Mucosa of descending colon (tissue), 3 donors: Measurements from ENCODE around the gene SLC12A7. TPM values are rescaled to one million over a fixed set of nuclear protein-coding genes. Genes with fewer than 3 reads are reported as not detected.
A peak's percentile ranks its signal among the peaks of the same experiment; 100 is the strongest.
"Not testable (repeated sequence)": the region's sequence is repeated elsewhere in the genome, so short reads cannot be mapped to it uniquely, and the experiment has no call there.

Experiments used
- ATAC-seq: fragments of 200-7000 bp; cut with Tn5 transposase; one replicate; pipeline ENCODE4 v1.9.1; 2020; ENCODE audit warnings: mild to moderate bottlenecking, moderate library complexity
- DNase-seq, 3 donors: peaks; one replicate each; pipeline ENCODE4 v3.0.0-alpha.2; 2020
- H3K36me3 ChIP-seq: fragments of 200-600 bp; one replicate; pipeline ENCODE4 v1.8.0; 2021; ENCODE audit warnings: low read depth, mild to moderate bottlenecking
- H3K4me1 ChIP-seq: fragments of 200-600 bp; one replicate; pipeline ENCODE4 v1.8.0; 2021; ENCODE audit warnings: low read depth, mild to moderate bottlenecking
- H3K4me3 ChIP-seq: fragments of 200-600 bp; one replicate; pipeline ENCODE4 v1.8.0; 2021; ENCODE audit warnings: mild to moderate bottlenecking
- H3K9me3 ChIP-seq: fragments of 200-600 bp; one replicate; pipeline ENCODE4 v1.8.0; 2021; ENCODE audit warnings: mild to moderate bottlenecking
- intact Hi-C, 2 donors: fragments of 100-400 bp; cut with DNase I in 1 of 2; cut with micrococcal nuclease in 1 of 2; formaldehyde crosslinking; loops; one replicate each; pipeline versions ENCODE4 v1.11.0 to v1.11.1; 2022; cut with DNase I, micrococcal nuclease
- total RNA-seq, 3 donors: library from RNA; stranded (reverse); fragmentation: NEBNext Ultra II Directional in 2 of 3; extraction: Animal tissue kit (Norgen Biotek cat#: 25700) in 2 of 3; gene quantifications; one replicate each; pipeline versions ENCODE4 v1.2.1 to v1.2.4, GENCODE V29; 2021 to 2023
- TF ChIP-seq, protein P1 (sequence below): fragments of 200-600 bp; IDR thresholded peaks from one replicate; pipeline ENCODE4 v1.8.0; 2022; ENCODE audit warnings: antibody characterized with exemption, mild to moderate bottlenecking
- donor health status: DM: no; HTN: no; CAD: no; lungs with moderate emphysema.
- donor health status: DM: no; HTN: no; CAD: no.
- donor health status: DM: no; HTN: yes; CAD: no.

SLC12A7 gene
- total RNA-seq, 3 donors from 2014 or later: 80.5 to 97.4 (median 94.1) TPM

DNA sequence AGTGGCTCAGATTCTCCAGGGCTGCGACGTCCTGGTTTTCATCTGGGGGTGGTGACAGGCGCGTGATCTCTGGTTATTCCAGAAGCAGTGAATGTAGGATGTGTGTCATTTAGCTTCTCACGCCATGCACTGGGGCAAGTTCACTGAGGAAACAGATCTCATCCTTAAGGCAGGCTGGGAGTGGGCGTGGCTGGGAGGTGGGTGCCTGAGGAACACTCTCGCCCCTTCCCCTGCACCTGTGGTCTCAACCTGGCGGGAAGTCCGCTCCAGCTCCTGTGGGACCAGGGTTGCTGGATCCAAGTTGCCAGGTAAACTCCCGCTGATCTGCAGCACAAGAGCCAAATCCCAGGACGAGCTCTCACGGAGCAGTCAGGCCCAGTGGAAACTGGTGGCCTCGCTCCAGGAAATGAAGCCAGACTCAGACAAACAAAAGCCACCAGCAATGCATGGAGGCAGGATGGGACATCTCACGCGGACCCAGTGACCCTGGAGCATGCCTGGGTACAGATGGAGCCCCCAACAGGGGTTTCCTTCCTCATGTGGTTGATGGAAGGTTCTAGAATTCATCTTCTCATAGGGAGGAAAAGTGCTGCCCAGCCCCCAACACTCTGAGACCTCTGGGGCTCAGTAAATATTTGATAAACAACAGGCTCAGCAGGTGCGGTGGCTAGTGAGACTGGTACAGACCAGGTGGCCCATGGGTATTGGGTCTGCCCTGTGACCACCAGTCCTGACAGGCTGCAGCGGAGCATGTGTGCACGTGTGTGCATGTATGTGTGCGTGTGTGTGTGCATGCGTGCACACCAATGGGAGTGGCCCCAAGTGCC, 16.3 kb upstream of the SLC12A7 start:
- ATAC-seq: no peak
- Histone ChIP-seq H3K36me3 (no peaks in the 10 kb centered on the region), H3K9me3 (no peaks in the 10 kb centered on the region), H3K4me3 (no peak overlapping the region), H3K4me1 (peaks cover 31% of the 10 kb centered on the region)
- peak; percentile 60 to 70 (median 67) for DNase-seq
- TF ChIP-seq, protein P1, sequence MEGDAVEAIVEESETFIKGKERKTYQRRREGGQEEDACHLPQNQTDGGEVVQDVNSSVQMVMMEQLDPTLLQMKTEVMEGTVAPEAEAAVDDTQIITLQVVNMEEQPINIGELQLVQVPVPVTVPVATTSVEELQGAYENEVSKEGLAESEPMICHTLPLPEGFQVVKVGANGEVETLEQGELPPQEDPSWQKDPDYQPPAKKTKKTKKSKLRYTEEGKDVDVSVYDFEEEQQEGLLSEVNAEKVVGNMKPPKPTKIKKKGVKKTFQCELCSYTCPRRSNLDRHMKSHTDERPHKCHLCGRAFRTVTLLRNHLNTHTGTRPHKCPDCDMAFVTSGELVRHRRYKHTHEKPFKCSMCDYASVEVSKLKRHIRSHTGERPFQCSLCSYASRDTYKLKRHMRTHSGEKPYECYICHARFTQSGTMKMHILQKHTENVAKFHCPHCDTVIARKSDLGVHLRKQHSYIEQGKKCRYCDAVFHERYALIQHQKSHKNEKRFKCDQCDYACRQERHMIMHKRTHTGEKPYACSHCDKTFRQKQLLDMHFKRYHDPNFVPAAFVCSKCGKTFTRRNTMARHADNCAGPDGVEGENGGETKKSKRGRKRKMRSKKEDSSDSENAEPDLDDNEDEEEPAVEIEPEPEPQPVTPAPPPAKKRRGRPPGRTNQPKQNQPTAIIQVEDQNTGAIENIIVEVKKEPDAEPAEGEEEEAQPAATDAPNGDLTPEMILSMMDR: no peak
- intact Hi-C loops: no loop called here

DNA sequence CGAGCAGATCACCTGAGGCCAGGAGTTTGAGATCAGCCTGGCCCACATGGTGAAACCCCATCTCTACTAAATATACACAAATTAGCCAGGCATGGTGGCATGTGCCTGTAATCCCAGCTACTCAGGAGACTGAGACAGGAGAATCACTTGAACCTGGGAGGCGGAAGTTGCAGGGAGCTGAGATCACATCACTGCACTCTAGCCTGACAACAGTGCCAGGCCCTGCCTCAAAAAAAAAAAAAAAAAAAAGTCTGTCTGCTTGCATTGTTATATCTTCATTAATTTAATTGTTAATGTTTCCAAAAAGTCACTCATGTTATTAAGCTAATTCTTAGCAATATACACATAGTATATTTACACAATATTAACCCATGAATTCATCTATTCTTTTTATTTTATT, 13.8 kb upstream of the SLC12A7 start:
- H3K4me3 ChIP-seq, DNase-seq, H3K9me3 ChIP-seq, ATAC-seq, H3K36me3 ChIP-seq, intact Hi-C loops: not testable (repeated sequence)
- peaks cover 25% of the 10 kb centered on the region for H3K4me1 ChIP-seq

DNA sequence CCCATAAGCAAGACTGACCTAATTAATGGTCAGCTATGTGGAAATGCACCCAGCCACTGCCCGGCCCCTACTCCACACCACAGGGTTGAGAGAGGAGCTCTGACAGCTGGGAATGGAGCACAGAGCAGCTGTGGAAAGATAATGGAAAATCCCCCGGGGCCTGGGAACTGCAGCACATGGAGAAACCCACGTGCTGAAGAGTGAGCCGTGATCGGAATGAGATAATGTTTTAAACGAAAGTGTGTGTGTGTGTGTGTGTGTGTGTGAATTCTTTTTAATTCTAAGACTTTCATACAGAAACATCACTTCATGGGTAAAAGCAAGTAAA, 13.1 kb upstream of the SLC12A7 start:
- intact Hi-C loops: no loop called here
- Histone ChIP-seq H3K4me1 (peaks cover 25% of the 10 kb centered on the region), H3K9me3 (no peaks in the 10 kb centered on the region), H3K36me3 (no peaks in the 10 kb centered on the region), H3K4me3 (no peak overlapping the region)
- peak in 2 of 3 donors; percentile 44 to 56 for DNase-seq
- ATAC-seq: no peak
- TF ChIP-seq, protein P1: no peak

DNA sequence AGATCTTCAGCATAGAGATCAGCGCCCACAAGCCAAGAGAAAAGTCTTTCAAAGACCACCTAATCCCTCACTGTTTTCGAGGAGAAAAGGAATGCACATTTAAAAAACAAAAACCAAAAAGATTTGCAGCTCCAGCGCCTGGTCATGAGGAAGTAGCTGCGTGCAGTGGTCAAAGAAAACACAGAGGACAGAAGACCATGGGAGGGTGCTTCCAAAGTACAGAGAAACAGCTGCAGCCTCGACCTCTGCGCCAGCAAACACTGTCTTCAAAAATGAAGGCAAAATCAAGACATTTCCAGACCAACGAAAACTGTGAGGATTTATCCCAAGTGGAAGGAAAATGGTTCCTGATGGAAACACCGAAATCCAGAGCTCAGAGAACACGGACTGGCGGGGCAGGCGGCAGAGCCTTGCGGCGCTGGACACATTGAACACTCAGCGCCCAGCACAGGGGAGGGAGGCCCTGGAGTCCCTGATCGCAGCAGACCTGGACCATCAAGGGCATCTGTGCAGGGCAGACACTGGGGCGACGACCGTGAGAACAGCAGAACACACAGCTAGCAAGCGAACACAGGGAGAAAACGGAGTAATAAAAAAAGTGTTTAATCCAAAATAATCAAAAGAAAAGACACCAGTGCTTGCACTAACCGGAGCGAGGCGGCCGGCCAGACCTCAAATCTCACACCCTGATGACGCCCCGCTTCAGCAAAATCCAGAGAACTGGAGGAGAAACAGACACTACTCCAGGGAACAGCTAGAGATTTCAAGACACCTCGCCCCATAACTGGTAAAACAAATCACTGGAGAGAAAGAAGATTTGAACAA, 12.6 kb upstream of the SLC12A7 start:
- TF ChIP-seq, protein P1: no peak
- Histone ChIP-seq H3K36me3 (no peaks in the 10 kb centered on the region), H3K4me3 (no peak overlapping the region), H3K4me1 (peaks cover 25% of the 10 kb centered on the region), H3K9me3 (no peaks in the 10 kb centered on the region)
- ATAC-seq (no peak), DNase-seq (peak in 2 of 3 donors; percentile 5 to 43)
- intact Hi-C loops: no loop called here

DNA sequence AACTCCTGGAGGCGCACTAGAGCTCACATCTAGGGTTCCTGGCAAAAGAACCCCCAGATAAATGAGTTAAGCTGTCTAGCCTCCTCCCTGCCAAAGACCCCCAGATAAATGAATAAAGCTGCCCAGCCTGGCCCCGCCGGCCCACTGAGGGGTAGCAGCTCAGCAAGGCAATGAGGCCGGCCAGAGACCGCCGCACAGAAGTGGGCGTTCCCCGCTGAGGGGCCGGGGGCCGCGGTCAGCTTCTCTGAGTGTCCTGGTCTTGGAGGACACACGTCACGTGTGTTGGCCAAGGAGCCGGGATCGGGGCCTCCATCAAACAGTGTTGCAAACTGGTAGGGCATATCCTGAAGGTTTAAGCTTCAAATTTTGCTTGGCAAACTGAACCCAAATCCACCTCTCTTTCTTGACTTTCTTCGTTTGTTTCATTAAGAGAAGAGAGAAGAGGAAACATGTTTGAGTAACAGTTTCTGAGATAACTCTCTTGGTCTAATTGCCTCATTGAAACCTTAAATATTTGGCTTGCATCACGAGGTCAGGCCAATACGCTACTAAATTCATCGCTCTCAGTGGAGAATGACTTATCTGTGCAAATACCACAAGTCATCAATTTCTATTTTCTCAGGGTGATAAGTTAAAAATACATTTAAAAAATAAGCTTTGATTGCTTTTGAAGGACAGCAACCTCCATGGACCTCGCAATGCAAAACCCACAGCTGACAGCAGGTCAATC, 11.7 kb upstream of the SLC12A7 start:
- intact Hi-C loops: no loop called here
- Histone ChIP-seq H3K9me3 (no peaks in the 10 kb centered on the region), H3K4me1 (peaks cover 25% of the 10 kb centered on the region), H3K36me3 (no peaks in the 10 kb centered on the region), H3K4me3 (no peak overlapping the region)
- DNase-seq (no peak), ATAC-seq (no peak)
- TF ChIP-seq, protein P1: no peak
